Epithelial cell of esophagus (primary cell): Measurements from ENCODE around the gene MIA2.

ENCODE experiments used
- DNase-seq: peaks from one replicate; pipeline ENCODE4 v3.0.0; 2010; ENCODE audit warnings: low read depth
- H3K4me3 ChIP-seq: 2 replicates; pipeline ENCODE4 v1.5.1; 2011; ENCODE audit warnings: mild to moderate bottlenecking, low read length, control low read depth
- CTCF ChIP-seq: IDR thresholded peaks from 2 replicates; pipeline ENCODE4 v1.5.1; 2011; ENCODE audit warnings: low read depth, mild to moderate bottlenecking, low read length, control low read depth, inconsistent platforms; ENCODE audit not compliant: insufficient read depth; ENCODE audit errors: missing control alignments

The MIA2 gene

GRCh38 chr14:39265806-39266524, 32.2 kb downstream of the MIA2 start:
- DNase-seq: peak; percentile 71
- no peak for TF ChIP-seq CTCF
- peak overlapping the region; percentile 94 for H3K4me3 ChIP-seq

GRCh38 chr14:39266525-39266870, 32.8 kb downstream of the MIA2 start:
- H3K4me3 ChIP-seq: peak overlapping the region; percentile 94
- TF ChIP-seq CTCF: no peak
- DNase-seq: peak; percentile 77

DNA sequence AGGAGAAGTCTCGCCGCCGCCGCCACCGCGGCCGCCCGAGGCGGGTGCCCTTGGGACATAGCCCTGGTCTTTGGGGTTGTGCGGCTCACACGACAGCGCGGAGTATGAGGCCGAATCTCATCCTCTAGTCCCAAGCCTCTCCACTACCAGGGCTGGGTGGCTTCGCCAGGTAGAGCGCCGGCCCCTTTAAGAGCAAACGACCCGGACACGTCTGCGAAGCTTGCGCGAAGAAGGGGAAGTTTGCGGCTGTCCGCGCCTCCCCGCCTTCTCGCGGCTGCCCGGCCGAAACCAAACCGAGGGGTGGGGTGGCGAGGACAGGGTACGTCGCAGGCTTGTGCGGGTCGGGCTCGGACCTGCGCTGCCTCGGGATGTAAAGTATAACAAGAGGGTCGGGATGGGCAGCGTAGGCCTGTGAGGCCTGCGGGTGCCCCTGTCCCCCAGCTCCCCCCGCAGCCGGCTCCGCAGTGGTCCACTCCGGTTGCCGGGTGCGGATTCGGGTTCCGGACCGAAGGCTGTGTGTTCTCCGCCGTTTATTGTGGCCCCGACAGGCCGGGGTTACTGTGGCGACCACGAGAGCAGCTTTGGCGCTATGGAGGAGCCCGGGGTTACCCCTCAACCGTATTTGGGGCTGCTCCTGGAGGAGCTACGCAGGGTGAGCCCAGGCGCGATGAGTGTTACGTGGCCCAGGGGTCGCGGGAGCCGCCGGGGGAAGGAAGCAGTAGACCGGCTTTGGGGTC, 33.3 kb downstream of the MIA2 start:
- DNase-seq: peak; percentile 85
- H3K4me3 ChIP-seq: peak overlapping the region; percentile 94
- TF ChIP-seq CTCF: no peak

DNA sequence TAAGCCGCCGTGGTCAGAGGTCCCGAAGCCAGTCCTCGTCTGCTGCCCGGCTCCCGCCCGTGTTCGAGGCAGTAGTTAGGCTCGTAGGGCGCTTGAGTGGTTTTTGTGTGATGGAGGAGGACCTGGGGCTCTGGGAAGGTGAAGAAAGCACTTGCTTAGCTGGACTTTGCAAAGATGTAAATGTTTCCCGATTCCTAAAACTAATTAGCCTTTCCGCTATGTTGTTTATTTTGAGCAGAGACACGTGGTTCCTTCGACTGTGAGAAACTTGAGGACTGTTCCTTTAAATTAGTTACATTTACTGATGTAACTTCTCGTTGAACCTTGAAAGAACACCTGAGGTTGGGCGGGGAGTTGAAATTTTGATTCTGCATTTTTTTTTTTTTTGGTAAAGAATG, 33.9 kb downstream of the MIA2 start:
- no peak for TF ChIP-seq CTCF
- peak; percentile 45 for DNase-seq
- H3K4me3 ChIP-seq: peak overlapping the region; percentile 94

DNA sequence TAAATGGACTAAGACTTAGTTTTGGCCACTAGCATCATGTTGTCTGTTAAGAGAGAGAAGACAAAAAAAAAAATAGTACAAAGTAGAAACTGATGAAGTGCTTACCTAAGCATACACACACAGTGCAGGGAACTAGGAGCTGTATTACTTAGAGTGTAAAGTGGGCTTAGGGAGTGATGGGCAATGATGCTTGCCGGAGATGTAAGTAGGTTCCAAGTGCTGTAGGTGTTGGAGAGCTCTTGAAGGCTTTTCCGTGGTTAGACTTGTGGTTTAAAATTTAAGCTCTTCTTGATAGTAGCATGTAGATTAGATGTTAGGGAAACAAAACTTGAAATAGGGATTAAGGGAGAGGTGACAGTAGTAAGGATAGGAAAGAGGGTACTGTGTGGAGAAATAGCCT, 34.7 kb downstream of the MIA2 start:
- DNase-seq: peak; percentile 13
- H3K4me3 ChIP-seq: peak overlapping the region; percentile 94
- TF ChIP-seq CTCF: no peak

DNA sequence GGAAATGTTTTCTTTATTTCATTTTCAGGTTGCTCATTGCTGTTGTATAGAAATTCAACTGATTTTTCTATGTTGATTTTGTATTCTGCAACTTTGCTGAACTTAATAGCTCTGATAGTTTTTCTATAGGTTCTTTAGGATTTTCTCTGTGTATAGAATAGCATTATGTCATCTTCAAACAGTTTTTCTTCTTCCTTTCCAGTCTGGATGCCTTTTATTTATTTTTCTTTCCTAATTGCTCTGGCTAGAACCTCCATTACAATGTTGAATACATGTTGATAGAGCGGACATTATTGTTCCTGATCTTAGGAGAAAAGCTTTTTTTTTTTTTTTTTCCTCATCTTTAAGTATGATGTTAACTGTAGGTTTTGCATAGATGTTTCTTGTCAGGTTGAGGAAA, 39.2 kb downstream of the MIA2 start:
- TF ChIP-seq CTCF: no peak
- no peak overlapping the region for H3K4me3 ChIP-seq
- no peak for DNase-seq

- no peak for TF ChIP-seq CTCF
- no peak for DNase-seq
- H3K4me3 ChIP-seq: no peak overlapping the region
Measured at GRCh38 chr14:39275395-39275794, 41.7 kb downstream of the MIA2 start.
